DMS79 (cell line): Measurements from ENCODE around the gene MECR.

Experiments used
- DNase-seq: peaks from one replicate; lab custom pipeline; 2025; lab: John Stamatoyannopoulos, UW

MECR gene

GRCh38 chr1:29255134-29255666 is 24.5 kb upstream of the MECR start:
- no peak for DNase-seq

GRCh38 chr1:29254346-29254745 is 23.6 kb upstream of the MECR start:
- DNase-seq, result no peak

GRCh38 chr1:29253180-29253579 is 22.4 kb upstream of the MECR start:
- DNase-seq, result no peak

GRCh38 chr1:29251164-29252124 is 20.7 kb upstream of the MECR start:
- no peak for DNase-seq

- DNase-seq, result no peak
Observed at GRCh38 chr1:29249951-29250581, 19.3 kb upstream of the MECR start.

- no peak for DNase-seq
Observed at GRCh38 chr1:29249170-29249691, 18.5 kb upstream of the MECR start.

GRCh38 chr1:29248409-29248808 is 17.7 kb upstream of the MECR start:
- no peak for DNase-seq

GRCh38 chr1:29247571-29248273 is 17.0 kb upstream of the MECR start:
- DNase-seq, result no peak

GRCh38 chr1:29247044-29247443 is 16.3 kb upstream of the MECR start:
- DNase-seq, result no peak

- DNase-seq, result no peak
Observed at GRCh38 chr1:29245876-29246275, 15.1 kb upstream of the MECR start.

GRCh38 chr1:29245261-29245660 is 14.5 kb upstream of the MECR start:
- DNase-seq, result no peak

GRCh38 chr1:29243871-29244200 is 13.1 kb upstream of the MECR start:
- no peak for DNase-seq

GRCh38 chr1:29243023-29243870 is 12.5 kb upstream of the MECR start:
- no peak for DNase-seq

GRCh38 chr1:29240986-29241385 is 10.3 kb upstream of the MECR start:
- DNase-seq, result no peak

GRCh38 chr1:29240400-29240837 is 9.7 kb upstream of the MECR start:
- DNase-seq, result no peak

- no peak for DNase-seq
Observed at GRCh38 chr1:29239142-29239541, 8.4 kb upstream of the MECR start.

GRCh38 chr1:29238620-29239002 is 7.9 kb upstream of the MECR start:
- no peak for DNase-seq

- DNase-seq, result no peak
Observed at GRCh38 chr1:29237852-29238619, 7.3 kb upstream of the MECR start.

- DNase-seq, result no peak
Observed at GRCh38 chr1:29237129-29237821, 6.5 kb upstream of the MECR start.

GRCh38 chr1:29236712-29237128 is 6.0 kb upstream of the MECR start:
- DNase-seq, result no peak
